Stimulated activated CD4-positive, alpha-beta T cell treated with anti-CD3 and anti-CD28 coated beads, Interleukin-2, amount 100 ng/mL, for 4 hours (primary cell): ENCODE measurements around the gene SNRNP25.

Source experiments
- DNase-seq: peaks from one replicate; pipeline ENCODE4 v3.0.0-alpha.2; 2020; ENCODE audit warnings: low read depth

Gene SNRNP25

GRCh38 chr16:104928-105327 is 51.3 kb downstream of the SNRNP25 start:
- no peak for DNase-seq

GRCh38 chr16:105521-105920 is 51.9 kb downstream of the SNRNP25 start:
- DNase-seq: no peak

- DNase-seq: peak; percentile 41
Observed at GRCh38 chr16:106623-107324, 53.1 kb downstream of the SNRNP25 start.
